ENCODE measurements around the gene FSIP1.

DNA sequence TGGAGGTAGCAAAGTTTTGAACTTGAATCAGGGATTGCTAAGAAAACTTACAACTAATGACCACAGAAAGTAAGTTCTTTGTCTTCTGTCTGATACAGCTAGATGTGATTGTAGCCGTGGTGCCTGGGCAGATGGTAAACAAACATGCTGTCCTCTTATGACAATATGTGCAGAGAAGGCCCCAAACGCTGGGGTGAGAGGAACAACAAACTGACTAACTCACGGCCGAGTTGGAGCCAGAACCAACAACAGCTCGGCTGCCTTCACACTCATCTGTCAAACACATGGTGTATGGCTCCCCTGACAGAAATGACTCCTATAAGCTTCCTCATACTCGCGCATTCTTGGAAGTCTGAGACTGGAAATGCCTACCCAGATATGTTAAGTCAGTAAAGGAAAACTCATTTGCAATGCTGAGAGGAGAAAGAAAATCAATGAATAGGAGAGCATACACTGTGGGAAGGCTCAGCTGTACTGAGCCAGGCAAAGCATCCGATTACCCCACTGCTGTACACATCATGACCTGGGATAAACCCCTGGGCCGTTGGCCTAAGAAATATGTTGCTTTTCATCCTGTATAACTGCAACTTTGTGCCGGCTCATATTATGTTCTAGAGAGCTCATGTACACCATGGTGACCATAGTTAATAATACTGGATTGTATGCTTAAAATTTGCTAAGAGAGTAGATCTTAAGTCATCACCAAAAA lies 196.1 kb downstream of the FSIP1 start:
- TF ChIP-seq, protein P1, sequence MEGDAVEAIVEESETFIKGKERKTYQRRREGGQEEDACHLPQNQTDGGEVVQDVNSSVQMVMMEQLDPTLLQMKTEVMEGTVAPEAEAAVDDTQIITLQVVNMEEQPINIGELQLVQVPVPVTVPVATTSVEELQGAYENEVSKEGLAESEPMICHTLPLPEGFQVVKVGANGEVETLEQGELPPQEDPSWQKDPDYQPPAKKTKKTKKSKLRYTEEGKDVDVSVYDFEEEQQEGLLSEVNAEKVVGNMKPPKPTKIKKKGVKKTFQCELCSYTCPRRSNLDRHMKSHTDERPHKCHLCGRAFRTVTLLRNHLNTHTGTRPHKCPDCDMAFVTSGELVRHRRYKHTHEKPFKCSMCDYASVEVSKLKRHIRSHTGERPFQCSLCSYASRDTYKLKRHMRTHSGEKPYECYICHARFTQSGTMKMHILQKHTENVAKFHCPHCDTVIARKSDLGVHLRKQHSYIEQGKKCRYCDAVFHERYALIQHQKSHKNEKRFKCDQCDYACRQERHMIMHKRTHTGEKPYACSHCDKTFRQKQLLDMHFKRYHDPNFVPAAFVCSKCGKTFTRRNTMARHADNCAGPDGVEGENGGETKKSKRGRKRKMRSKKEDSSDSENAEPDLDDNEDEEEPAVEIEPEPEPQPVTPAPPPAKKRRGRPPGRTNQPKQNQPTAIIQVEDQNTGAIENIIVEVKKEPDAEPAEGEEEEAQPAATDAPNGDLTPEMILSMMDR (IDR thresholded peaks at IDR 0.05): no peak
- TF ChIP-seq POLR2A (IDR thresholded peaks at IDR 0.05) (peak in 1 of 2 donors; percentile 33), EP300 (IDR thresholded peaks at IDR 0.05) (no peak), POLR2AphosphoS5 (IDR thresholded peaks at IDR 0.05) (peak; percentile 64)

Measured in gastroesophageal sphincter (tissue), 3 donors.